DND-41 (cell line): ENCODE results near the gene MCTS1.

Experiments
- ATAC-seq: fragments of 200-7000 bp; cut with Tn5 transposase; 3 replicates; pipeline ENCODE4 v1.9.1; 2021; ENCODE audit warnings: low read depth; ENCODE audit not compliant: insufficient read depth
- DNase-seq: peaks from one replicate; pipeline ENCODE4 v3.0.0-alpha.2; 2020
- H2AFZ ChIP-seq: 2 replicates; pipeline ENCODE4 v1.6.0; 2012; ENCODE audit warnings: low read depth, low read length
- H3K27ac ChIP-seq: 2 replicates; pipeline ENCODE4 v1.5.1; 2012; ENCODE audit warnings: low read length, inconsistent platforms
- H3K27me3 ChIP-seq: fragments of 200-600 bp; sonication (generic); 2 replicates; pipeline ENCODE4 v1.6.0; 2012; ENCODE audit warnings: low read length, mild to moderate bottlenecking, inconsistent platforms; ENCODE audit not compliant: insufficient read depth, poor library complexity
- H3K36me3 ChIP-seq: 2 replicates; pipeline ENCODE4 v1.5.1; 2012; ENCODE audit warnings: low read length, inconsistent platforms; ENCODE audit not compliant: insufficient read depth
- H3K4me1 ChIP-seq: 2 replicates; pipeline ENCODE4 v1.5.1; 2012; ENCODE audit warnings: mild to moderate bottlenecking, low read length; ENCODE audit not compliant: insufficient read depth
- H3K4me2 ChIP-seq: 2 replicates; pipeline ENCODE4 v1.6.0; 2012; ENCODE audit warnings: mild to moderate bottlenecking, moderate library complexity, low read length, inconsistent platforms; ENCODE audit not compliant: insufficient read depth
- H3K4me3 ChIP-seq, 2 experiments: fragments of 200-600 bp in 1 of 2; shearing (Covaris generic) in 1 of 2; 2 replicates each; pipeline ENCODE4 v1.5.1; 2012 to 2016; ENCODE audit warnings: inconsistent platforms in 2 of 2, low read length in 2 of 2, mild to moderate bottlenecking in 2 of 2, low read depth in 1 of 2, moderate library complexity in 1 of 2
- H3K79me2 ChIP-seq: 2 replicates; pipeline ENCODE4 v1.6.0; 2012; ENCODE audit warnings: low read length, inconsistent platforms; ENCODE audit not compliant: insufficient read depth
- H3K9ac ChIP-seq: 2 replicates; pipeline ENCODE4 v1.6.0; 2012; ENCODE audit warnings: low read depth, mild to moderate bottlenecking, inconsistent platforms, low read length, moderate library complexity
- H3K9me3 ChIP-seq: 2 replicates; pipeline ENCODE4 v1.5.1; 2012; ENCODE audit warnings: low read length, moderate library complexity, mild to moderate bottlenecking, inconsistent platforms; ENCODE audit not compliant: insufficient read depth, severe bottlenecking
- H4K20me1 ChIP-seq: 2 replicates; pipeline ENCODE4 v1.6.0; 2012; ENCODE audit warnings: low read length; ENCODE audit not compliant: insufficient read depth
- CTCF ChIP-seq: IDR thresholded peaks from 2 replicates; pipeline ENCODE4 v1.5.1; 2012; ENCODE audit warnings: borderline replicate concordance, low read length, moderate library complexity, mild to moderate bottlenecking; ENCODE audit not compliant: poor library complexity, severe bottlenecking; ENCODE audit errors: extremely low read depth
- EZH2 ChIP-seq: IDR thresholded peaks from 3 replicates; pipeline ENCODE4 v1.6.1; 2012; ENCODE audit warnings: borderline replicate concordance, low read depth, mild to moderate bottlenecking, moderate library complexity, low read length, inconsistent platforms; ENCODE audit not compliant: severe bottlenecking

Gene MCTS1, protein sequence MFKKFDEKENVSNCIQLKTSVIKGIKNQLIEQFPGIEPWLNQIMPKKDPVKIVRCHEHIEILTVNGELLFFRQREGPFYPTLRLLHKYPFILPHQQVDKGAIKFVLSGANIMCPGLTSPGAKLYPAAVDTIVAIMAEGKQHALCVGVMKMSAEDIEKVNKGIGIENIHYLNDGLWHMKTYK

DNA sequence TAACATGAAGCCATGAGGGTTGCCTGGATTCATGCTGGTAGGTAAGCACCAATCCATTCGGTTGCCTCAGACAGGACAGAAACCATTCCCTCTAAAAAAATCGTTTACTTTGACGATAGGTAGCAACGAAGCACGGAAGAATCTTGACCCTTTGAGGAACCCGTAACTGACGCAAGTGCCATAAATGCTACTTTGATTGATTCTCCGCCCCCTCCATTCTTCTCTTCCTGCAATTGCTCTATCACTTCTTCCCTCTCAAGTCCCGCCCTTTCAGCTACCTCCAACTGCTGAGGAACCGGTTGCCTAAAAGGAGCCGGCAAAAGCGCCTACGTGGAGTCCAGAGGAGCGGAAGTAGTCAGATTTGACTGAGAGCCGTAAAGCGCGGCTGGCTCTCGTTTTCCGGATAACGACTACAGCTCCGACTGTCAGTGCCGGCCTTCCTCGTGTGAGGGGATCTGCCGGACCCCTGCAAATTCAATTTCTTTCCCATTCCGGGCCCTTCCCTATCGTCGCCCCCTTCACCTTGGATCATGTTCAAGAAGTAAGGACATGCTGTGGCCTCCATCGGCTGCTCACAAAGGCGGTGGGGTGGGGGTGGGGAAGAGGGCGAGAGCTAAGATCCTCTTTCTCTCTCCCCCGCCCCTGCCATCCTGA, at the start of gene MCTS1:
MCTS1 (plus strand) TSS at position 395 of the 654 bp plus-strand sequence; CDS start at position 531, 136 bp downstream.
- Histone ChIP-seq H2AFZ (peak within 1 kb of the TSS; percentile 85), H3K9me3 (no peaks in the 10 kb centered on the region), H3K27me3 (no peaks in the 10 kb centered on the region), H3K4me3 (peak within 1 kb of the TSS; percentile 77 to 80), H4K20me1 (no peaks in the 10 kb centered on the region), H3K27ac (peak within 1 kb of the TSS; percentile 96), H3K9ac (peak within 1 kb of the TSS; percentile 83), H3K36me3 (peaks cover 12% of the 10 kb centered on the region), H3K4me1 (peaks cover 26% of the 10 kb centered on the region), H3K79me2 (peaks cover 44% of the 10 kb centered on the region), H3K4me2 (peak within 1 kb of the TSS; percentile 76)
- DNase-seq = peak; percentile 90
- TF ChIP-seq CTCF = no peak
- TF ChIP-seq EZH2 = no peak
- peak; percentile 95 for ATAC-seq

GRCh38 chrX:120556251-120556650, 47.6 kb upstream of the MCTS1 start:
- H3K27ac ChIP-seq = no peak overlapping the region
- TF ChIP-seq CTCF = no peak
- no peak for TF ChIP-seq EZH2
- H3K79me2 ChIP-seq = peaks cover 59% of the 10 kb centered on the region
- no peaks in the 10 kb centered on the region for H3K9me3 ChIP-seq
- no peak for DNase-seq
- peaks cover 29% of the 10 kb centered on the region for H3K4me1 ChIP-seq
- H2AFZ ChIP-seq = no peak overlapping the region
- H3K27me3 ChIP-seq = no peaks in the 10 kb centered on the region
- peak overlapping the region; percentile 31; the same call in 1 of the 2 replicates for H3K4me2 ChIP-seq
- no peak for ATAC-seq
- peaks cover 21% of the 10 kb centered on the region for H3K36me3 ChIP-seq
- no peaks in the 10 kb centered on the region for H4K20me1 ChIP-seq
- no peak overlapping the region for H3K4me3 ChIP-seq
- no peak overlapping the region for H3K9ac ChIP-seq

DNA sequence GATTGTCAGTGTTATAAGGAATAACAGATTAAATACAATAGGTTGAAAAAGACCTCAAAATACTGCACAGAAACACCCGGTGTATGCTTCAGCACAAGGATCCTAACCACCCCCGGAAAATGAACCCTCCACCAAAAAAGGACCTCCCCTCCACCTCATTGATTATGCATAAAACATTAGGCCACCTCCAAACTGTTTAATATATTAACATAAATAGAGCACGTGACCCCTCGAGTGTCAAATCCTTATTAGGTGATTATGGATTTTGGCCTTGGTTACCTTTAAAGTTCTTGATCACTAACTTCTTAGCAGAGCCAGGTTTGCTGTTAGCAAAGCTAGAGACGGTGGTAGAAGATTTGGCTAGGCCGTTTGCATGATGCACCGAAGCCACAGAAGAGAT, 44.1 kb upstream of the MCTS1 start:
- peaks cover 50% of the 10 kb centered on the region for H3K79me2 ChIP-seq
- H3K4me1 ChIP-seq = peaks cover 36% of the 10 kb centered on the region
- H3K4me3 ChIP-seq = peak overlapping the region; percentile 57 to 69; a peak in 3 of 4 replicates
- peak overlapping the region; percentile 71 for H2AFZ ChIP-seq
- H3K27me3 ChIP-seq = no peaks in the 10 kb centered on the region
- H3K9me3 ChIP-seq = no peaks in the 10 kb centered on the region
- H3K27ac ChIP-seq = peak overlapping the region; percentile 98
- H3K9ac ChIP-seq = peak overlapping the region; percentile 87
- H3K36me3 ChIP-seq = peaks cover 18% of the 10 kb centered on the region
- TF ChIP-seq EZH2 (no peak), CTCF (no peak)
- H3K4me2 ChIP-seq = peak overlapping the region; percentile 71
- DNase-seq (peak; percentile 5), ATAC-seq (no peak)
- H4K20me1 ChIP-seq = no peaks in the 10 kb centered on the region
